Aorta (tissue), 5 donors: Measurements from ENCODE around the gene PMS2. TPM values are rescaled to one million over a fixed set of nuclear protein-coding genes. Genes with fewer than 3 reads are reported as not detected.

Source experiments
- ATAC-seq: fragments of 200-7000 bp; cut with Tn5 transposase; one replicate; pipeline ENCODE4 v1.9.1; 2022; ENCODE audit warnings: moderate library complexity; ENCODE audit not compliant: low FRiP score
- DNase-seq, 2 donors: peaks; one replicate each; pipeline ENCODE4 v3.0.0-alpha.2; 2020
- H3K27ac ChIP-seq, 2 donors: one replicate each; pipeline ENCODE4 v1.5.1; 2013; ENCODE audit warnings: low read length in 2 of 2, mild to moderate bottlenecking in 2 of 2, moderate library complexity in 2 of 2, control low read depth in 1 of 2, inconsistent platforms in 1 of 2, low read depth in 1 of 2
- H3K27me3 ChIP-seq, 2 donors: one replicate each; pipeline ENCODE4 v1.6.1; 2013; ENCODE audit warnings: control low read depth in 1 of 2, low read length in 1 of 2, mild to moderate bottlenecking in 1 of 2, moderate library complexity in 1 of 2; ENCODE audit not compliant: insufficient read depth in 2 of 2, control insufficient read depth in 1 of 2
- H3K36me3 ChIP-seq, 2 donors: one replicate each; pipeline ENCODE4 v1.6.1; 2013; ENCODE audit warnings: control low read depth in 1 of 2, low read length in 1 of 2, mild to moderate bottlenecking in 1 of 2; ENCODE audit not compliant: insufficient read depth in 2 of 2, control insufficient read depth in 1 of 2
- H3K4me1 ChIP-seq, 2 donors: one replicate each; pipeline ENCODE4 v1.6.1; 2013; ENCODE audit warnings: low read length in 2 of 2, control low read depth in 1 of 2, mild to moderate bottlenecking in 1 of 2, moderate library complexity in 1 of 2; ENCODE audit not compliant: insufficient read depth in 2 of 2, control insufficient read depth in 1 of 2
- H3K4me3 ChIP-seq, 2 donors: one replicate each; pipeline ENCODE4 v1.5.1; 2013; ENCODE audit warnings: low read length in 2 of 2, control low read depth in 1 of 2, mild to moderate bottlenecking in 1 of 2
- H3K9me3 ChIP-seq: one replicate; pipeline ENCODE4 v1.6.1; 2013; ENCODE audit warnings: mild to moderate bottlenecking, low read length; ENCODE audit not compliant: control insufficient read depth
- WGBS, 2 donors: extraction: QIAGEN DNeasy Blood & Tissue Kit; methylation state at CpG; one replicate each; pipeline ENCODE4 v1.1.7; 2013; 5-methylcytosine and 5-hydroxymethylcytosine counted together
- intact Hi-C, 2 donors: fragments of 100-400 bp; cut with DNase I; formaldehyde crosslinking; loops; one replicate each; pipeline versions ENCODE4 v1.14.2 to v1.15.0; 2022
- polyA plus RNA-seq, 2 donors: library from polyadenylated mRNA; stranded (reverse); fragments of 200-250 nt; gene quantifications; one replicate each; pipeline ENCODE4 v1.2.3, GENCODE V29; 2013
- total RNA-seq, 2 donors: library from RNA; stranded (reverse); fragmentation: NEBNext Ultra II Directional; extraction: Animal tissue kit (Norgen Biotek cat#: 25700); gene quantifications; one replicate each; pipeline ENCODE4 v1.2.1, GENCODE V29; 2021
- donor health status: healthy with polysubstance abuse.
- donor health status: Bipolar disorder and iron deficiency.
- donor health status: DM: no; HTN: no; CAD: no.
- donor health status: DM: no; HTN: no; CAD: no.
- donor health status: DM: yes; HTN: yes; CAD: no.

PMS2 gene
- total and polyA plus RNA-seq, 4 donors, result 1.8 to 11.3 (median 8.2) TPM

DNA sequence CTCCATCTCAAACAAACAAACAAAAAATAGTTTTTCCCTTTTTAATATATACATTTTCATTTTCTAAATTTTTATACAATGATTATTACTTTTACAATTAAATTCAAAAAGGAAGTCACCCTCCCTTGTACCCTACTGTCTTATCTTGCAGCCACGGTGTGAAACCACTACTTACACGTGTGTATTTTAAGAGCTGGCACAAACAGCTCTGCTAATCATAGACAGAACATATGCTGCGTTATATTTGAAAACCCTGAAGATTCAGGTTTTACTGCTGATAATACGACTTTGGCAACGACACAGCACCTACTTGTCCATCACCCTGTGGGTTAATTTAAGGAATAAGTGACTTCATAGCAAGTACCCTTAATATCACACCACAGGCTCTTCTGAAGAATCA is 23.3 kb upstream of the PMS2 start:
- WGBS, 2 donors, result 64 to 68% methylated on average over 5 of the region's 5 CpGs
- Histone ChIP-seq H3K27ac (no peak overlapping the region), H3K4me1 (no peaks in the 10 kb centered on the region), H3K4me3 (no peak overlapping the region), H3K27me3 (no peaks in the 10 kb centered on the region), H3K9me3 (no peaks in the 10 kb centered on the region), H3K36me3 (peaks cover 2 to 6% of the 10 kb centered on the region in 2 donors)
- ATAC-seq (no peak), DNase-seq (no peak)
- intact Hi-C loops, result no loop called here

- H3K36me3 ChIP-seq, result peaks cover 5 to 6% of the 10 kb centered on the region in 2 donors
- DNase-seq, result peak in 1 of 2 donors; percentile 12
- no peak overlapping the region for H3K4me3 ChIP-seq
- intact Hi-C loops, result no loop called here
- 79 to 82% methylated on average over 3 of the region's 3 CpGs for WGBS, 2 donors
- no peak overlapping the region for H3K27ac ChIP-seq
- H3K4me1 ChIP-seq, result no peaks in the 10 kb centered on the region
- H3K27me3 ChIP-seq, result no peaks in the 10 kb centered on the region
- no peak for ATAC-seq
- H3K9me3 ChIP-seq, result no peaks in the 10 kb centered on the region
Observed at GRCh38 chr7:6031567-6031966, 22.7 kb upstream of the PMS2 start.

DNA sequence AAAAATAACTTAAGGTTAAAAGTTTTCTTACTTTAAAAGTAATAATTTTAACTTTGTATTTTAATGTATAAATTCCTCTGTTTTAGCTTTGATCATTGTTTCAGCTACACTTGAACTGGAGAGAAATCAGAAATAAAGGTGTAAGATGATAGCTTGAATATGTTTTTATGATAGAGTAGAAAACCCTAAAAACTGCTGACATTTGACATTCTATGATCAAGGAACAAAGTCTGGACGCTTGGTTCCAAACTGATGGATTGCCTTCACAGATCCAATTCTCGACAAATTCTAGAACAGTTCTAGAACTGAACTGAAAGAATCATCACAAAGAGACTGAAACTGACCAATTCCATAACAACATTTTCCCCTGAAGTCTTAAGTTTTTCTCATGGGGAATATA is 22.1 kb upstream of the PMS2 start, which contains the start of gene ANKRD61:
Gene ANKRD61, plus strand, starts transcription at position 389 of the 400 bp plus-strand sequence. Its CDS starts 0 bp downstream, at position 389.
- WGBS, 2 donors, result 65 to 76% methylated on average over 2 of the region's 2 CpGs
- no peak for ATAC-seq
- Histone ChIP-seq H3K9me3 (no peaks in the 10 kb centered on the region), H3K36me3 (peaks cover 5 to 6% of the 10 kb centered on the region in 2 donors), H3K4me3 (no peak within 1 kb of the TSS), H3K27ac (no peak within 1 kb of the TSS), H3K4me1 (no peaks in the 10 kb centered on the region), H3K27me3 (no peaks in the 10 kb centered on the region)
- intact Hi-C loops, result no loop called here
- DNase-seq, result no peak

GRCh38 chr7:6028563-6028962 is 19.7 kb upstream of the PMS2 start:
- Histone ChIP-seq H3K36me3 (peaks cover 3 to 7% of the 10 kb centered on the region in 2 donors), H3K27me3 (no peaks in the 10 kb centered on the region), H3K9me3 (no peaks in the 10 kb centered on the region), H3K27ac (no peak overlapping the region), H3K4me1 (no peaks in the 10 kb centered on the region), H3K4me3 (no peak overlapping the region)
- DNase-seq (no peak), ATAC-seq (no peak)
- WGBS, 2 donors, result 84 to 87% methylated on average over 5 of the region's 5 CpGs
- intact Hi-C loops, result no loop called here

- intact Hi-C loops, result no loop called here
- no peaks in the 10 kb centered on the region for H3K9me3 ChIP-seq
- H3K27ac ChIP-seq, result no peak overlapping the region
- DNase-seq (no peak), ATAC-seq (no peak)
- H3K36me3 ChIP-seq, result peaks cover 7 to 10% of the 10 kb centered on the region in 2 donors
- WGBS, 2 donors, result 87 to 91% methylated on average over 1 of the region's 1 CpG
- H3K4me3 ChIP-seq, result no peak overlapping the region
- H3K4me1 ChIP-seq, result no peaks in the 10 kb centered on the region
- H3K27me3 ChIP-seq, result no peaks in the 10 kb centered on the region
Observed at GRCh38 chr7:6027806-6028365, 19.0 kb upstream of the PMS2 start.

DNA sequence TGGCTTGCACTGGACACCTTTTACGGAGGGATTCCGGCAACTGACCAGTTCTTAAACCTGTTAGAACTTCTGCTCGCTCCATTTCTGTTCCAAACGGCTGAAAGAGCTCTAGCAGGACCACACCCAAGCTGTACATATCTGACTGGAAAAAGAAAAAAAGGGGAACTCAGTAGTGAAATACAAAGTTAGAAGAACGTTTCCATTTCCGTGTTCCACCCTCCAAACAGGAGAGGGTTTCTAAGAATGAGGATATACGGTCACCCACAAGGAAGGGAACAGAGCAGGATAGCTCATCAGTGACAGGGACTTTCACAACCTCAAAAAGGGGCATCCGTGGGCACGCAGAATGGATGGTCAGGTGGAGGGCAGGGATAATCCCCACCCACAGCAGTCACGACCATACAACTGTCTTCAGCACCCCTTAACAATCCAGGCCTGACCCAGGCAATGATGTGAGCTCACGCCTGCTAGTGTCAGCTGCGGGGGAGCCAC is 18.0 kb upstream of the PMS2 start:
- Histone ChIP-seq H3K4me1 (no peaks in the 10 kb centered on the region), H3K36me3 (peaks cover 8 to 10% of the 10 kb centered on the region in 2 donors), H3K4me3 (no peak overlapping the region), H3K9me3 (no peaks in the 10 kb centered on the region), H3K27ac (no peak overlapping the region), H3K27me3 (no peaks in the 10 kb centered on the region)
- no peak for DNase-seq
- WGBS, 2 donors, result 84 to 85% methylated on average over 12 of the region's 12 CpGs
- intact Hi-C loops, result no loop called here
- no peak for ATAC-seq

GRCh38 chr7:6026011-6026819 is 17.4 kb upstream of the PMS2 start:
- Histone ChIP-seq H3K27ac (no peak overlapping the region), H3K4me1 (no peaks in the 10 kb centered on the region), H3K36me3 (peaks cover 8 to 10% of the 10 kb centered on the region in 2 donors), H3K9me3 (no peaks in the 10 kb centered on the region), H3K27me3 (no peaks in the 10 kb centered on the region), H3K4me3 (no peak overlapping the region)
- peak; percentile 77 to 86 for DNase-seq
- ATAC-seq, result peak; percentile 72
- intact Hi-C loops, result no loop called here
- 85 to 87% methylated on average over 22 of the region's 22 CpGs for WGBS, 2 donors

GRCh38 chr7:6023974-6024435 is 15.2 kb upstream of the PMS2 start:
- intact Hi-C loops, result no loop called here
- Histone ChIP-seq H3K4me1 (no peaks in the 10 kb centered on the region), H3K27ac (no peak overlapping the region), H3K9me3 (no peaks in the 10 kb centered on the region), H3K27me3 (no peaks in the 10 kb centered on the region), H3K36me3 (peaks cover 10% of the 10 kb centered on the region in 2 donors), H3K4me3 (no peak overlapping the region)
- no peak for ATAC-seq
- no peak for DNase-seq
- WGBS, 2 donors, result 92 to 96% methylated on average over 7 of the region's 7 CpGs
